Left lung (tissue), 10 donors: Measurements from ENCODE around the gene CCR3. TPM values are rescaled to one million over a fixed set of nuclear protein-coding genes. Genes with fewer than 3 reads are reported as not detected.

Experiments used
- ATAC-seq: fragments of 200-7000 bp; cut with Tn5 transposase; one replicate; pipeline ENCODE4 v1.9.1; 2020; ENCODE audit warnings: moderate library complexity
- DNase-seq, 4 donors: peaks; one replicate each; pipeline ENCODE4 v3.0.0-alpha.2; 2013 to 2020
- H3K27ac ChIP-seq, 2 donors: fragments of 200-600 bp; sonication (generic) in 1 of 2; one replicate each; pipeline versions ENCODE4 v1.5.0 to v1.8.0; 2020 to 2021
- H3K27me3 ChIP-seq, 2 donors: fragments of 200-600 bp; sonication (generic) in 1 of 2; one replicate each; pipeline versions ENCODE4 v1.5.0 to v1.8.0; 2020 to 2021
- H3K36me3 ChIP-seq, 2 donors: fragments of 200-600 bp; sonication (generic) in 1 of 2; one replicate each; pipeline versions ENCODE4 v1.5.0 to v1.8.0; 2020 to 2021
- H3K4me1 ChIP-seq, 2 donors: fragments of 200-600 bp; one replicate each; pipeline ENCODE4 v1.8.0; 2021
- H3K4me3 ChIP-seq, 2 donors: fragments of 200-600 bp; sonication (generic) in 1 of 2; one replicate each; pipeline versions ENCODE4 v1.5.0 to v1.8.0; 2020 to 2021; ENCODE audit warnings: mild to moderate bottlenecking in 1 of 2
- H3K9me3 ChIP-seq, 2 donors: fragments of 200-600 bp; sonication (generic) in 1 of 2; one replicate each; pipeline versions ENCODE4 v1.5.0 to v1.8.0; 2020 to 2021
- CTCF ChIP-seq, 2 donors: fragments of 200-600 bp; sonication (generic) in 1 of 2; IDR thresholded peaks; one replicate each; pipeline versions ENCODE4 v1.5.0 to v1.8.0; 2021; ENCODE audit warnings: antibody characterized with exemption in 2 of 2
- intact Hi-C, 2 donors: fragments of 100-400 bp; cut with DNase I; formaldehyde crosslinking; loops; one replicate each; pipeline versions ENCODE4 v1.11.2 to v1.14.2; 2022
- polyA plus RNA-seq, 6 donors: library from polyadenylated mRNA; unstranded; fragments of 120-200 nt; gene quantifications; one replicate each; pipeline ENCODE4 v1.2.1, GENCODE V29; 2013; ENCODE audit not compliant: insufficient read length in 6 of 6
- total RNA-seq, 2 donors: library from RNA; stranded (reverse); fragmentation: NEBNext Ultra II Directional; extraction: Animal tissue kit (Norgen Biotek cat#: 25700); gene quantifications; one replicate each; pipeline ENCODE4 v1.2.1, GENCODE V29; 2021
- donor health status: DM: no; HTN: yes; CAD: no.
- donor health status: DM: no; HTN: no; CAD: no.

CCR3 gene
- total and polyA plus RNA-seq, 8 donors: 0.10 to 0.22 (median 0.20) TPM; not detected in 3

DNA sequence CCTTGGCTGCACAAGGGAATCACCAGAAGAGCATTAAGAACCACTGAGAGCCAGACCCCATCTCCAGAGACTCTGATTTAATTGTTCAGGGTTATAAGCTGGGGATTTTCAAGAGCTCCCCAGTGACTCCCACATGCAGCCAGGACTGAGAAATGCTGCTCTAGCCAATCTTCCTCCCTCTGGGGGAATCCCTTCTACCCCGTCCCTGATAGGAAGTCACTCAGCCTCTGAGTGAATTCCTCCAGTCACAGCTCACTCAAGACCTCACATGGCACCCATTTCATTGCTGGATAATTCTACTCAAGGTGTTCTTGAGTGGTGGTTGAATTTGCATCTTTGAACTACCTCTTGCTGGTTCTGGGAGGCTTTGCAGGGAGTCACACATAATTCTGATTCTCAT is 10.7 kb downstream of the CCR3 start:
- no peaks in the 10 kb centered on the region for H3K36me3 ChIP-seq
- no peak for TF ChIP-seq CTCF (IDR thresholded peaks at IDR 0.05)
- no peaks in the 10 kb centered on the region for H3K9me3 ChIP-seq
- H3K27ac ChIP-seq: no peak overlapping the region
- ATAC-seq (no peak), DNase-seq (no peak)
- H3K27me3 ChIP-seq: no peaks in the 10 kb centered on the region
- H3K4me3 ChIP-seq: no peak overlapping the region
- H3K4me1 ChIP-seq: no peaks in the 10 kb centered on the region
- intact Hi-C loops: no loop called here

DNA sequence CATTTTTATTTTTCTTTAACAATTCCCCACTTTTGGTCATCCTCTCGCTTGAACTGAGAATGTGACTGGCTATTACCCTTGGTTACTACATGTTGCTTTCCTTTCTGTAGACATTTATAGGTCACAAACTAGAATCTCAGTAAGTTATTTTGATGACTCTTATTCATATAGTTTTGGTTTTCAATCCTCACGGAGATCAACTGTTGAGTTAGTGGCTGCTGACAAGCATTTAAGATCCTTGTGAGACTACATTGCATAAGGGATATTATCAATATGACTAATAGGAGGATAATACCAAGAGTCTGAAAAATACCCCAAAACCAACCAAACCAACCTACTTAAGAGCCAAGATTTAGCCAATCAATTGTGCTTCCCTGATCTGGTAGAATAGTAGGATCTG is 16.3 kb downstream of the CCR3 start:
- Histone ChIP-seq H3K36me3 (no peaks in the 10 kb centered on the region), H3K4me1 (no peaks in the 10 kb centered on the region), H3K4me3 (no peak overlapping the region), H3K9me3 (no peaks in the 10 kb centered on the region), H3K27ac (no peak overlapping the region), H3K27me3 (no peaks in the 10 kb centered on the region)
- no peak for ATAC-seq
- TF ChIP-seq CTCF (IDR thresholded peaks at IDR 0.05): no peak
- no peak for DNase-seq
- intact Hi-C loops: no loop called here

DNA sequence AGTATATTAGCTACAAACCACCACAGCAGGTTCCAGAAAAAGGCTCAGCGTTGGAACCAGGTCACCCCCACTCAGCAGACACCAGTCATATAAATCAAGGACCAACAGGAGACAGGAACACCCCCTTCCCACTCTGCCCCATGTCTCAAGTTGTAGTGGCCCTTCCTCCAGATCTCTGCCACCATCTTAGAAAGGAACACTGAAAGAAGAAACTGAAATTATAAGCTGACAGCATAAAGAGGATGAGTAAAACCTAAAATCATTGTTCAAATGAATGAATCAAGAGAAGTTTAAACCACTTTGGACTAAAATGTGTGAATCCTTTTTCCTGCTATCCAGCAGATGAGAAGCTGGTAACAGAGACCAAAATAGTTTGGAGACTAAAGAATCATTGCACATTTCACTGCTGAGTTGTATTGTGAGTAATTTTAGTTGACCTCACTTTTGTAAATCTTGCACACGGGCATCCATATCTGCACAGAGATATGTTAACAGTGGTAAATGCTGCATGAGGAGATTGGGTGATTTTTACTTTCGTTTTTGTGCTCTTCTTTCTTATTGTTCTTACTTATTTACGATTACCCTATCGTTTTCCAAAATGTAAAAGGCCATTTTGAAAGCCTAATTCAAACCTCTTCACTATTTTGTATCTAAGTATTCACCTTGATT is 19.8 kb downstream of the CCR3 start:
- intact Hi-C loops: no loop called here
- Histone ChIP-seq H3K36me3 (no peaks in the 10 kb centered on the region), H3K4me3 (no peak overlapping the region), H3K4me1 (no peaks in the 10 kb centered on the region), H3K27me3 (no peaks in the 10 kb centered on the region), H3K9me3 (no peaks in the 10 kb centered on the region), H3K27ac (no peak overlapping the region)
- ATAC-seq: no peak
- no peak for TF ChIP-seq CTCF (IDR thresholded peaks at IDR 0.05)
- no peak for DNase-seq

DNA sequence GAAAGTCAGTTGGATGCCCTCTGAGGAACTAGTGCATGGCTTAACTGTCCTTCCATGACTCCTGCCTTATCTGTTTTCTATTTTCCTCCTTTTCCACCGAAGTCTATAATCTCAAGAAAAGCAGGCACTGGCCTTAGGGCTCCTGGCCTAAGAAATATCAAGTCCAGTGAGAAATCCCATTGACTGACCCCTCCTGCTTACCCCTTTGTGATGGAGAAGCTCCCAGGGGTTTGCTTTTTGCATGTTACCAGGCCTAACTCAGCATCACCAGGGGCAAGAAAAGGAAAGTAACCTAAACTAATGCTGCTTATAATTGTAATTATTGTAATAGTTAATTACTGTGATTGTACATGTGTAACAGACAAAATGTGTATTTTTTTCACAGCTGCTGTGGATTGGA is 21.7 kb downstream of the CCR3 start:
- intact Hi-C loops: no loop called here

DNA sequence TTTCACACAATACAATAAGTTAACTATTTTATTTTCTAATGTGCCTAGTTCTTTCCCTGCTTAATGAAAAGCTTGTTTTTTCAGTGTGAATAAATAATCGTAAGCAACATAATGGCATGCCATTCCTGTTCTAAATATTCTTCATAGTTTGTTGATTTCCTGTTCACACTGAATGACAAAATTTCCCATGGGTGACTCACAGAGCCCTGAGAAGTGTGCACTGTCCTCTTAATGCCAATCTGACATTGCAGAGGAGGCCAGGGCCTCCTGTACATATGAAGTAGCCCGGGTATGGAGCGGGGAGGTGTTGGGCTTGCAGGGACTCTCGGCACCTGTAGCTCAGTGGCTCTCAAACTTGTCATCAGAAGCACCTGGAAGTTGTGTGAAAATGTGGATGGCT is 24.3 kb downstream of the CCR3 start:
- Histone ChIP-seq H3K36me3 (no peaks in the 10 kb centered on the region), H3K4me1 (no peaks in the 10 kb centered on the region), H3K27me3 (no peaks in the 10 kb centered on the region), H3K9me3 (no peaks in the 10 kb centered on the region), H3K27ac (no peak overlapping the region), H3K4me3 (no peak overlapping the region)
- no peak for TF ChIP-seq CTCF (IDR thresholded peaks at IDR 0.05)
- DNase-seq: no peak
- intact Hi-C loops: no loop called here
- ATAC-seq: no peak

More for the DNA sequence above, 21.7 kb downstream of the CCR3 start:
- no peak for ATAC-seq
- no peaks in the 10 kb centered on the region for H3K27me3 ChIP-seq
- no peaks in the 10 kb centered on the region for H3K36me3 ChIP-seq
- no peaks in the 10 kb centered on the region for H3K4me1 ChIP-seq
- no peak overlapping the region for H3K4me3 ChIP-seq
- H3K27ac ChIP-seq: no peak overlapping the region
- DNase-seq: no peak
- no peak for TF ChIP-seq CTCF (IDR thresholded peaks at IDR 0.05)
- H3K9me3 ChIP-seq: no peaks in the 10 kb centered on the region
